CD4-positive, alpha-beta T cell (primary cell): ENCODE results near the gene PNMA6A. TPM values are rescaled to one million over a fixed set of nuclear protein-coding genes. Genes with fewer than 3 reads are reported as not detected.

ENCODE experiments used
- ATAC-seq: fragments of 200-7000 bp; cut with Tn5 transposase; one replicate; pipeline ENCODE4 v1.10.0; 2022; ENCODE audit warnings: mild to moderate bottlenecking; ENCODE audit not compliant: poor library complexity
- CTCF ChIA-PET: fragments of 350-600 bp; sonication (Branson Sonifier 250); formaldehyde crosslinking; loops from one replicate; lab custom pipeline; 2021; ENCODE audit warnings: antibody characterized with exemption, inconsistent platforms; lab: Charles Lee
- POLR2A ChIA-PET: fragments of 350-600 bp; sonication (Branson Sonifier 250); formaldehyde crosslinking; loops from one replicate; lab custom pipeline; 2021; ENCODE audit warnings: antibody characterized with exemption, inconsistent platforms; lab: Charles Lee
- DNase-seq, 14 experiments: peaks; one replicate each; pipeline ENCODE4 v3.0.0-alpha.2; 2013 to 2020; ENCODE audit warnings: mixed read lengths in 2 of 14
- H3K27ac ChIP-seq, 2 donors: one replicate each; pipeline versions ENCODE4 v1.5.1 to v1.7.0; 2013; ENCODE audit warnings: low read length in 2 of 2, low read depth in 1 of 2, mild to moderate bottlenecking in 1 of 2
- H3K27me3 ChIP-seq, 2 experiments: 1 replicate in 1 of 2; 2 replicates in 1 of 2; pipeline versions ENCODE4 v1.6.1 to v1.7.0; 2013; ENCODE audit warnings: low read length in 2 of 2, control low read depth in 1 of 2, mild to moderate bottlenecking in 1 of 2, moderate library complexity in 1 of 2; ENCODE audit not compliant: insufficient read depth in 2 of 2, control insufficient read depth in 1 of 2
- H3K36me3 ChIP-seq: one replicate; pipeline ENCODE4 v1.6.1; 2013; ENCODE audit warnings: low read length, control low read depth; ENCODE audit not compliant: insufficient read depth
- H3K4me1 ChIP-seq: one replicate; pipeline ENCODE4 v1.6.1; 2013; ENCODE audit warnings: low read length, control low read depth; ENCODE audit not compliant: insufficient read depth
- H3K4me3 ChIP-seq: one replicate; pipeline ENCODE4 v1.5.1; 2013; ENCODE audit warnings: mild to moderate bottlenecking, low read length, moderate library complexity
- H3K9me3 ChIP-seq, 2 experiments: 1 replicate in 1 of 2; 2 replicates in 1 of 2; pipeline versions ENCODE4 v1.6.1 to v1.7.0; 2013; ENCODE audit warnings: low read length in 2 of 2, mild to moderate bottlenecking in 2 of 2, control low read depth in 1 of 2, moderate library complexity in 1 of 2; ENCODE audit not compliant: control insufficient read depth in 1 of 2, insufficient read depth in 1 of 2
- H3K27ac Mint-ChIP-seq: one replicate; pipeline ENCODE4 v1.8.0; 2020; ENCODE audit warnings: mixed read lengths
- H3K27me3 Mint-ChIP-seq: one replicate; pipeline ENCODE4 v1.8.0; 2021; ENCODE audit warnings: mixed read lengths
- H3K36me3 Mint-ChIP-seq: one replicate; pipeline ENCODE4 v1.8.0; 2021; ENCODE audit warnings: low read depth, mixed read lengths
- H3K4me1 Mint-ChIP-seq: one replicate; pipeline ENCODE4 v1.8.0; 2021; ENCODE audit warnings: low read depth, mixed read lengths
- H3K4me3 Mint-ChIP-seq: one replicate; pipeline ENCODE4 v1.8.0; 2020; ENCODE audit warnings: mild to moderate bottlenecking, mixed read lengths
- H3K9me3 Mint-ChIP-seq: one replicate; pipeline ENCODE4 v1.8.0; 2020; ENCODE audit warnings: mixed read lengths
- intact Hi-C, 2 experiments: fragments of 100-400 bp; cut with DNase I in 1 of 2; cut with micrococcal nuclease in 1 of 2; formaldehyde crosslinking; loops; one replicate each; pipeline versions ENCODE4 v1.15.1 to v1.9.0; 2023 to 2025; cut with DNase I, micrococcal nuclease
- total RNA-seq, 174 experiments: library from RNA in 2 of 174; stranded (reverse) in 2 of 174; gene quantifications; one replicate each; pipeline ENCODE4 v1.2.3 and lab custom pipeline; 2021 to 2026
- TF ChIP-seq, protein P1 (sequence below): fragments of 200-600 bp; IDR thresholded peaks from one replicate; pipeline ENCODE4 v1.8.0; 2022; ENCODE audit warnings: antibody characterized with exemption, mild to moderate bottlenecking

PNMA6A gene
- total RNA-seq, 2 experiments from 2014 or later = 0.25 to 0.38 TPM

DNA sequence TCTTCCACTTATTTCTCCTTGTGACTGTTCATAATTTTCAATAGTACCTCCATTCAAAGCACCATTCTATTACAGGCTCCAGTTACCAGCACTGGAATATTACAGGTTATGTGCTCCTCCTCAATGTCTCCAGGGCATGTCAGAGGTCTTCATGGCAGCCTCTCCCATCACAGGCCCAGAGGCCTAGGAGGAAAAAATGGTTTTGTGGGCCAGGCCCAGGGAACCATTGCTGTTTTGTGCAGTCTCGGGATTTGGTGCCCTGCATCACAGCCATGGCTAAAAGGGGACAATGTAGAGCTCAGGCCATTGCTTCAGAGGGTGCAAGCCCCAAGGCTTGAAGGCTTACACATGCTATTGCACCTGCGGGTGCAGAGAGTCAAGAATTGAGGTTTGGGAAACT lies 23.2 kb upstream of the PNMA6A start:
- Histone ChIP-seq H3K27me3 (no peaks in the 10 kb centered on the region), H3K4me1 (no peaks in the 10 kb centered on the region), H3K36me3 (peaks cover 8% of the 10 kb centered on the region), H3K27ac (no peak overlapping the region), H3K9me3 (peaks cover 9 to 13% of the 10 kb centered on the region in 2 experiments), H3K4me3 (no peak overlapping the region)
- Mint-ChIP-seq H3K27ac (no peak overlapping the region), H3K27me3 (no peaks in the 10 kb centered on the region), H3K4me1 (no peaks in the 10 kb centered on the region), H3K4me3 (no peak overlapping the region), H3K36me3 (peaks cover 52% of the 10 kb centered on the region), H3K9me3 (peaks cover 6% of the 10 kb centered on the region)
- intact Hi-C loops = no loop called here
- CTCF ChIA-PET = no interaction called here
- DNase-seq = no peak
- POLR2A ChIA-PET = no interaction called here
- TF ChIP-seq, protein P1, sequence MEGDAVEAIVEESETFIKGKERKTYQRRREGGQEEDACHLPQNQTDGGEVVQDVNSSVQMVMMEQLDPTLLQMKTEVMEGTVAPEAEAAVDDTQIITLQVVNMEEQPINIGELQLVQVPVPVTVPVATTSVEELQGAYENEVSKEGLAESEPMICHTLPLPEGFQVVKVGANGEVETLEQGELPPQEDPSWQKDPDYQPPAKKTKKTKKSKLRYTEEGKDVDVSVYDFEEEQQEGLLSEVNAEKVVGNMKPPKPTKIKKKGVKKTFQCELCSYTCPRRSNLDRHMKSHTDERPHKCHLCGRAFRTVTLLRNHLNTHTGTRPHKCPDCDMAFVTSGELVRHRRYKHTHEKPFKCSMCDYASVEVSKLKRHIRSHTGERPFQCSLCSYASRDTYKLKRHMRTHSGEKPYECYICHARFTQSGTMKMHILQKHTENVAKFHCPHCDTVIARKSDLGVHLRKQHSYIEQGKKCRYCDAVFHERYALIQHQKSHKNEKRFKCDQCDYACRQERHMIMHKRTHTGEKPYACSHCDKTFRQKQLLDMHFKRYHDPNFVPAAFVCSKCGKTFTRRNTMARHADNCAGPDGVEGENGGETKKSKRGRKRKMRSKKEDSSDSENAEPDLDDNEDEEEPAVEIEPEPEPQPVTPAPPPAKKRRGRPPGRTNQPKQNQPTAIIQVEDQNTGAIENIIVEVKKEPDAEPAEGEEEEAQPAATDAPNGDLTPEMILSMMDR = no peak
- ATAC-seq = no peak

DNA sequence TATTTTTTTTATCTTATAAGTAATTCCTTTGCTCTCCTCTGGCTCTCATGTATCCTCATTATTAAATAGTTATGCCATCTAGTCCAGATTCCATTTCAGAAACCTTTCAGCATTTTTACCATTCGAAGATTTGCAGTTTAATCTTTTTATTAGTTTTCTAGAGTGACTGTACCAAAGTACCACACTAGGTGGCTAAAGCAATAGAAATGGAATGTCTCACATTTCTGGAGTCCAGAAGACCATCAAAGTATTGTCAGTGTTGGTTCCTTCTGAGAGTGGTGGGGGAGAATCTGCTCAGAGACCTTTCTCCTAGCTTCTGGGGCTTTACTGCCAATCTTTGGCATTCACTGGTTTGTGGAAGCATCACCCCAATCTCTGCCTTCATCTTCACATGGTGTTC lies 19.7 kb upstream of the PNMA6A start:
- peaks cover 27% of the 10 kb centered on the region for H3K36me3 Mint-ChIP-seq
- H3K9me3 Mint-ChIP-seq = peaks cover 6% of the 10 kb centered on the region
- TF ChIP-seq, protein P1 = no peak
- ChIA-PET CTCF (no interaction called here), POLR2A (no interaction called here)
- no peaks in the 10 kb centered on the region for H3K4me1 ChIP-seq
- DNase-seq = no peak
- H3K27ac ChIP-seq = no peak overlapping the region
- no peak overlapping the region for H3K27ac Mint-ChIP-seq
- intact Hi-C loops = no loop called here
- H3K27me3 Mint-ChIP-seq = peaks cover 5% of the 10 kb centered on the region
- peaks cover 8% of the 10 kb centered on the region for H3K36me3 ChIP-seq
- no peak overlapping the region for H3K4me3 Mint-ChIP-seq
- no peaks in the 10 kb centered on the region for H3K27me3 ChIP-seq
- ATAC-seq = no peak
- peaks cover 9 to 13% of the 10 kb centered on the region in 2 experiments for H3K9me3 ChIP-seq
- H3K4me1 Mint-ChIP-seq = no peaks in the 10 kb centered on the region
- H3K4me3 ChIP-seq = no peak overlapping the region

DNA sequence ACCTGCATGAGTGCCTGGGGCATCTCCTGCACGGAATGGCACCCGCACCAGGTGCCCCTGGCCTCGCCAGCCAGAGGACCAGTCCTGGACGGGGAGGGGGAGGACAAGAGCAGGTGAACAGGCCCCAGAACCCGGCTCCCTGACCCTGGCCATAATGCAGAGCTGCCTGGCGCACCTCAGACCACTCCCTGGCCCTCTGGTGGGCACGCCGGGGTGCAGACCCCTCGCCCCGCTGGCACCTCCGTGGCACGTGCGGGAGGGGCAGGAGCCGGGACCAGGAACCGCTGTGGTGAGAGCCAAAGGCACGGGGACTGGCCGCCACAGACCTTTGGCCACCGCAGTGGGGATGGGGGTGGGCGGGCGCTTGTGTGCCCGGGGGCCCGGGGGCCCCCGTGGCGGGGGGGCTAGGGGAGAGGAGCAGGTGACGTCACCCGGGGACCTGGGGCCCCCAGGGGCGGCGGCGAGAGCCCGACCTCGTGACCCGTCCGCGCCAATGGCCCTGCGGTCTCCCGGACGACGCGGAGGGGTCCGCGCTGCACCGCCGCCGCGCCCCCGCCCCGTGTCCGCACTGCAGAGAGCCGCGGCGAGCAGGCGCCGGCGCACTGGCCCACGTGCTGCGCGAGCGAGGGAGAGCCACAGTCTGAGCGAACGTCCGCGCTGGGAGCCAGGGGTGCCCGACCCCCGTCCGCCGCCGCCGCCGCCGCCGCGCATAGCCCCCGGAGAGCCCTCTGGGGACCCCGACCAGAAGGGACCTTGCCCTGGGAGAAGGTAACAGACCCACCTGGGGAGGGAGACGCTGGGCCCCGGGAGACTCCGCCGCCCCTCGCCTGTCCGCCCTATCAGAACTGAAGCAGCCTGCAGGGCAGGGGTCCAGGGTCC lies 16.1 kb upstream of the PNMA6A start, which contains the start of gene PNMA3:
TSS of gene PNMA3 (plus strand) at position 600 of the 879 bp plus-strand sequence. CDS start 586 bp downstream, outside the sequence.
- DNase-seq (no peak), ATAC-seq (no peak)
- ChIA-PET CTCF (no interaction called here), POLR2A (no interaction called here)
- Histone ChIP-seq H3K9me3 (no peaks in the 10 kb centered on the region), H3K4me1 (no peaks in the 10 kb centered on the region), H3K36me3 (no peaks in the 10 kb centered on the region), H3K27ac (no peak within 1 kb of the TSS), H3K27me3 (no peaks in the 10 kb centered on the region), H3K4me3 (no peak within 1 kb of the TSS)
- Mint-ChIP-seq H3K9me3 (no peaks in the 10 kb centered on the region), H3K4me3 (no peak within 1 kb of the TSS), H3K36me3 (peaks cover under 1% of the 10 kb centered on the region), H3K27me3 (peaks cover 5% of the 10 kb centered on the region), H3K27ac (no peak within 1 kb of the TSS), H3K4me1 (no peaks in the 10 kb centered on the region)
- TF ChIP-seq, protein P1 = no peak
- intact Hi-C loops = no loop called here
